Trophoblast cell (in vitro differentiated cells and primary cell): ENCODE results near the gene SLC47A2.

Experiments used
- DNase-seq, 2 donors: peaks; one replicate each; pipeline ENCODE4 v3.0.0-alpha.2; 2016
- H2AFZ ChIP-seq: 2 replicates; pipeline ENCODE4 v1.6.1; 2013; ENCODE audit warnings: low read length, moderate library complexity, mild to moderate bottlenecking; ENCODE audit not compliant: insufficient read depth, poor library complexity
- H2AK5ac ChIP-seq: 2 replicates; pipeline ENCODE4 v1.6.1; 2013; ENCODE audit warnings: mild to moderate bottlenecking, low read length
- H2BK120ac ChIP-seq: 2 replicates; pipeline ENCODE4 v1.6.1; 2013; ENCODE audit warnings: low read length, mild to moderate bottlenecking, moderate library complexity; ENCODE audit not compliant: insufficient read depth, poor library complexity
- H2BK12ac ChIP-seq: 2 replicates; pipeline ENCODE4 v1.6.1; 2013; ENCODE audit warnings: mild to moderate bottlenecking, low read length, moderate library complexity
- H2BK5ac ChIP-seq: 2 replicates; pipeline ENCODE4 v1.6.1; 2013; ENCODE audit warnings: low read length, low read depth, moderate library complexity, mild to moderate bottlenecking; ENCODE audit not compliant: poor library complexity
- H3K14ac ChIP-seq: 2 replicates; pipeline ENCODE4 v1.6.1; 2013; ENCODE audit warnings: mild to moderate bottlenecking, low read length
- H3K18ac ChIP-seq: 2 replicates; pipeline ENCODE4 v1.6.1; 2013; ENCODE audit warnings: mild to moderate bottlenecking, low read length
- H3K23ac ChIP-seq: 2 replicates; pipeline ENCODE4 v1.6.1; 2013; ENCODE audit warnings: low read length
- H3K27ac ChIP-seq: 2 replicates; pipeline ENCODE4 v1.5.1; 2013; ENCODE audit warnings: low read depth, mild to moderate bottlenecking, inconsistent platforms, low read length, moderate library complexity
- H3K27me3 ChIP-seq: 2 replicates; pipeline ENCODE4 v1.6.1; 2013; ENCODE audit warnings: inconsistent platforms, mild to moderate bottlenecking, low read length, moderate library complexity; ENCODE audit not compliant: insufficient read depth
- H3K36me3 ChIP-seq, 2 experiments: 1 replicate in 1 of 2; 2 replicates in 1 of 2; pipeline ENCODE4 v1.6.1; 2013; ENCODE audit warnings: low read length in 2 of 2, mild to moderate bottlenecking in 2 of 2, moderate library complexity in 1 of 2; ENCODE audit not compliant: insufficient read depth in 2 of 2, control insufficient read depth in 1 of 2
- H3K4ac ChIP-seq: 2 replicates; pipeline ENCODE4 v1.6.1; 2013; ENCODE audit warnings: low read depth, mild to moderate bottlenecking, low read length, moderate library complexity
- H3K4me1 ChIP-seq, 2 experiments: 1 replicate in 1 of 2; 2 replicates in 1 of 2; pipeline ENCODE4 v1.6.1; 2013; ENCODE audit warnings: low read length in 2 of 2, mild to moderate bottlenecking in 2 of 2, moderate library complexity in 1 of 2; ENCODE audit not compliant: insufficient read depth in 2 of 2, control insufficient read depth in 1 of 2
- H3K4me2 ChIP-seq: 2 replicates; pipeline ENCODE4 v1.6.1; 2013; ENCODE audit warnings: inconsistent platforms, mild to moderate bottlenecking, low read length, moderate library complexity
- H3K4me3 ChIP-seq: 2 replicates; pipeline ENCODE4 v1.5.1; 2013; ENCODE audit warnings: mild to moderate bottlenecking, low read depth, low read length, inconsistent platforms
- H3K79me1 ChIP-seq: one replicate; pipeline ENCODE4 v1.6.1; 2013; ENCODE audit warnings: low read length
- H3K79me2 ChIP-seq: 2 replicates; pipeline ENCODE4 v1.6.1; 2013; ENCODE audit warnings: low read length, mild to moderate bottlenecking; ENCODE audit not compliant: control insufficient read depth, insufficient read depth, poor library complexity
- H3K9ac ChIP-seq: 2 replicates; pipeline ENCODE4 v1.6.1; 2013; ENCODE audit warnings: mild to moderate bottlenecking, low read length
- H3K9me3 ChIP-seq: 2 replicates; pipeline ENCODE4 v1.6.1; 2013; ENCODE audit warnings: low read depth, mild to moderate bottlenecking, control low read depth, inconsistent platforms, low read length; ENCODE audit not compliant: insufficient read depth
- H4K12ac ChIP-seq: 2 replicates; pipeline ENCODE4 v1.6.1; 2013; ENCODE audit warnings: low read depth, mild to moderate bottlenecking, low read length, moderate library complexity
- H4K8ac ChIP-seq: 2 replicates; pipeline ENCODE4 v1.6.1; 2013; ENCODE audit warnings: low read depth, mild to moderate bottlenecking, low read length, moderate library complexity
- H4K91ac ChIP-seq: one replicate; pipeline ENCODE4 v1.6.1; 2013; ENCODE audit warnings: low read depth, mild to moderate bottlenecking, low read length, moderate library complexity
- WGBS: extraction: QIAGEN DNeasy Blood & Tissue Kit; methylation state at CpG from one replicate; pipeline ENCODE4 v1.1.7; 2013; ENCODE audit warnings: missing lambda C conversion rate; ENCODE audit not compliant: insufficient read length, insufficient coverage; ENCODE audit errors: extremely low coverage; 5-methylcytosine and 5-hydroxymethylcytosine counted together

SLC47A2 gene

DNA sequence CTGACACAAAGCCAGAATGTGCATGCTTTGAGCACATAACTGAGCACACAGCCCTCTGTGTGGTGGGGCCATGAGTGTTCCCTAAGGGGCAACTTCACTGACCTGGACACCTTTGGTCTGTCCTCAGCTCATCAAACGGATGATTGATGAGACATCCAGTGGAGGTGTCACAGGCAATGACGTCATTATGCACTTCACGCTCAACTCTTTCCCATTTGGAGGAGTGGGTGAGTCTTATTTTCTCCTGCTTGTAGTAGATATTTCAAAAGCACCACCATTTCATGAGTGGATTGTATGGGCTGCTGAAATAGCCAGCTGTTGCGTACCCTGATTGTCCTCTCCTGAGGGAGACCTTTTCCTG lies 51.6 kb downstream of the SLC47A2 start:
- Histone ChIP-seq H3K27ac (no peak overlapping the region), H3K4me2 (no peak overlapping the region), H2AK5ac (no peak overlapping the region), H3K79me2 (no peaks in the 10 kb centered on the region), H2BK120ac (no peak overlapping the region), H3K4ac (no peak overlapping the region), H3K23ac (no peak overlapping the region), H3K4me3 (no peak overlapping the region), H3K27me3 (no peaks in the 10 kb centered on the region), H3K79me1 (no peaks in the 10 kb centered on the region), H4K12ac (no peak overlapping the region), H2AFZ (no peak overlapping the region), H3K14ac (no peak overlapping the region), H3K36me3 (no peaks in the 10 kb centered on the region), H3K9me3 (no peaks in the 10 kb centered on the region), H3K4me1 (no peaks in the 10 kb centered on the region), H4K91ac (no peak overlapping the region), H2BK12ac (no peak overlapping the region), H3K18ac (no peak overlapping the region), H3K9ac (no peak overlapping the region), H4K8ac (no peak overlapping the region), H2BK5ac (no peak overlapping the region)
- WGBS: no CpG with 5 or more reads among the region's 4 CpGs
- DNase-seq: no peak

- Histone ChIP-seq H3K4me1 (no peaks in the 10 kb centered on the region), H3K9me3 (no peaks in the 10 kb centered on the region), H3K23ac (no peak overlapping the region), H3K36me3 (no peaks in the 10 kb centered on the region), H3K18ac (no peak overlapping the region), H3K9ac (no peak overlapping the region), H4K91ac (no peak overlapping the region), H2AFZ (no peak overlapping the region), H2BK12ac (no peak overlapping the region), H4K8ac (no peak overlapping the region), H2BK120ac (no peak overlapping the region), H2AK5ac (no peak overlapping the region), H3K27ac (no peak overlapping the region), H3K4ac (no peak overlapping the region), H3K4me2 (no peak overlapping the region), H3K4me3 (no peak overlapping the region), H3K27me3 (no peaks in the 10 kb centered on the region), H3K14ac (no peak overlapping the region), H4K12ac (no peak overlapping the region), H3K79me2 (no peaks in the 10 kb centered on the region), H2BK5ac (no peak overlapping the region), H3K79me1 (no peaks in the 10 kb centered on the region)
- DNase-seq: no peak
- no CpG with 5 or more reads among the region's 5 CpGs for WGBS
These were observed 52.1 kb downstream of the SLC47A2 start for GRCh38 chr17:19664136-19664820.

DNA sequence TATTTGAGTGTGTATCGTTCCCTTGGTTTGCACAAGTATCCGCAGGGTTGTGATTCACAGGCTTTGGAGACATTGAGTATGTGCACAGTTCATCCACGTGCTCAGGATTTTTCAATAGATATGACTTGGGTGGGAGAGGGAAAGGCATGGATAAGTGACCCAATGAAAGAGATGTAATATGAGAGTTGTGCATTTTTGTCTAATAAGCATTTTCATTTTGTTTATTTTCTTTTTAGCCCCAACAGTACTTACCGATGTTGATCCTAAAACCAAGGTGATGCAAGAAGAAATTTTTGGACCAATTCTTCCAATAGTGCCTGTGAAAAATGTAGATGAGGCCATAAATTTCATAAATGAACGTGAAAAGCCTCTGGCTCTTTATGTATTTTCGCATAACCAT lies 53.3 kb downstream of the SLC47A2 start:
- H2AK5ac ChIP-seq: no peak overlapping the region
- H4K12ac ChIP-seq: no peak overlapping the region
- no peak overlapping the region for H3K14ac ChIP-seq
- H2BK120ac ChIP-seq: no peak overlapping the region
- H3K4me3 ChIP-seq: no peak overlapping the region
- H2AFZ ChIP-seq: no peak overlapping the region
- no peaks in the 10 kb centered on the region for H3K79me2 ChIP-seq
- no peak overlapping the region for H3K27ac ChIP-seq
- no peaks in the 10 kb centered on the region for H3K9me3 ChIP-seq
- H3K27me3 ChIP-seq: no peaks in the 10 kb centered on the region
- no peak overlapping the region for H3K4ac ChIP-seq
- no peak overlapping the region for H3K4me2 ChIP-seq
- no peak overlapping the region for H3K23ac ChIP-seq
- DNase-seq: no peak
- H4K91ac ChIP-seq: no peak overlapping the region
- no CpG with 5 or more reads among the region's 6 CpGs for WGBS
- H2BK5ac ChIP-seq: no peak overlapping the region
- no peak overlapping the region for H2BK12ac ChIP-seq
- no peak overlapping the region for H4K8ac ChIP-seq
- no peak overlapping the region for H3K18ac ChIP-seq
- no peak overlapping the region for H3K9ac ChIP-seq
- no peaks in the 10 kb centered on the region for H3K4me1 ChIP-seq
- H3K36me3 ChIP-seq: no peaks in the 10 kb centered on the region
- no peaks in the 10 kb centered on the region for H3K79me1 ChIP-seq

DNA sequence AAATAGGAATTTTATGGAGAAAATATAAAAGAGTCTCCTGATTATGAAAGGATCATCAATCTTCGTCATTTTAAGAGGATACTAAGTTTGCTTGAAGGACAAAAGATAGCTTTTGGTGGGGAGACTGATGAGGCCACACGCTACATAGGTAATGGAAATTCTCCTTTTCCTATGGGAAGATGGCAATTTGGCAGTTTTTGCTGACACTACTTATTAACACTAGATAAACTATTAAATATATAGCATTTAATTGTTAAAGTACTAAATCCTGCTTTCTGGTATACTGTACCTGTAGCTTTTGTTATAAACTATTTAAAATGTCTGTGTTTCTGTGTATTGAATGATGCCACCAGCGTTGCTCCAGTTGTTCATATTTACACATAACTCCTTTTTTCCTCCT lies 55.3 kb downstream of the SLC47A2 start:
- Histone ChIP-seq H3K27ac (no peak overlapping the region), H3K14ac (no peak overlapping the region), H3K4ac (no peak overlapping the region), H4K91ac (no peak overlapping the region), H3K79me1 (no peaks in the 10 kb centered on the region), H2AK5ac (no peak overlapping the region), H2BK5ac (no peak overlapping the region), H3K36me3 (no peaks in the 10 kb centered on the region), H3K4me1 (no peaks in the 10 kb centered on the region), H3K27me3 (no peaks in the 10 kb centered on the region), H3K9ac (no peak overlapping the region), H3K79me2 (no peaks in the 10 kb centered on the region), H4K8ac (no peak overlapping the region), H3K4me2 (no peak overlapping the region), H3K9me3 (no peaks in the 10 kb centered on the region), H2AFZ (no peak overlapping the region), H3K18ac (no peak overlapping the region), H3K23ac (no peak overlapping the region), H2BK12ac (no peak overlapping the region), H4K12ac (no peak overlapping the region), H2BK120ac (no peak overlapping the region), H3K4me3 (no peak overlapping the region)
- no CpG with 5 or more reads among the region's 3 CpGs for WGBS
- DNase-seq: no peak
